Neuronal stem cell (in vitro differentiated cells): ENCODE results near the gene LY86.
A peak's percentile ranks its signal among the peaks of the same experiment; 100 is the strongest.

ENCODE experiments used
- DNase-seq: peaks from one replicate; pipeline ENCODE4 v3.0.0-alpha.2; 2013; ENCODE audit warnings: low spot score
- H2AFZ ChIP-seq: one replicate; pipeline ENCODE4 v1.6.1; 2013; ENCODE audit warnings: mild to moderate bottlenecking, low read length, inconsistent platforms
- H2AK5ac ChIP-seq: 2 replicates; pipeline ENCODE4 v1.6.1; 2013; ENCODE audit warnings: low read depth, mild to moderate bottlenecking, inconsistent platforms, low read length, moderate library complexity, mixed read lengths
- H2BK120ac ChIP-seq: 2 replicates; pipeline ENCODE4 v1.6.1; 2013; ENCODE audit warnings: low read depth, mild to moderate bottlenecking, inconsistent platforms, low read length, moderate library complexity, mixed read lengths
- H2BK12ac ChIP-seq: one replicate; pipeline ENCODE4 v1.6.1; 2013; ENCODE audit warnings: low read length, inconsistent platforms
- H2BK15ac ChIP-seq: 2 replicates; pipeline ENCODE4 v1.6.1; 2013; ENCODE audit warnings: mild to moderate bottlenecking, low read length, inconsistent platforms, mixed read lengths
- H2BK5ac ChIP-seq: one replicate; pipeline ENCODE4 v1.6.1; 2013; ENCODE audit warnings: inconsistent platforms, mild to moderate bottlenecking, low read length, moderate library complexity
- H3K14ac ChIP-seq: one replicate; pipeline ENCODE4 v1.6.1; 2013; ENCODE audit warnings: low read length, inconsistent platforms
- H3K18ac ChIP-seq: 2 replicates; pipeline ENCODE4 v1.6.1; 2013; ENCODE audit warnings: low read length, inconsistent platforms
- H3K23ac ChIP-seq: 2 replicates; pipeline ENCODE4 v1.6.1; 2013; ENCODE audit warnings: low read depth, mild to moderate bottlenecking, mixed read lengths, low read length, inconsistent platforms; ENCODE audit not compliant: poor library complexity
- H3K27ac ChIP-seq: replicated peaks from 3 replicates; pipeline ENCODE4 v1.5.1; 2013; ENCODE audit warnings: low read length, inconsistent platforms
- H3K27me3 ChIP-seq, 3 experiments: 2 replicates each; pipeline ENCODE4 v1.6.1; 2013; ENCODE audit warnings: low read length in 3 of 3, mild to moderate bottlenecking in 2 of 3, inconsistent platforms in 1 of 3, low read depth in 1 of 3, mixed read lengths in 1 of 3, moderate library complexity in 1 of 3; ENCODE audit not compliant: control insufficient read depth in 3 of 3, insufficient read depth in 3 of 3
- H3K36me3 ChIP-seq, 2 donors: replicated peaks in 1 of 2; 2 replicates each; pipeline ENCODE4 v1.6.1; 2013; ENCODE audit warnings: low read length in 2 of 2; ENCODE audit not compliant: control insufficient read depth in 2 of 2, insufficient read depth in 2 of 2
- H3K4ac ChIP-seq: 2 replicates; pipeline ENCODE4 v1.6.1; 2013; ENCODE audit warnings: inconsistent platforms, mild to moderate bottlenecking, low read length, moderate library complexity
- H3K4me1 ChIP-seq, 2 donors: 1 replicate in 1 of 2; 2 replicates in 1 of 2; pipeline ENCODE4 v1.6.1; 2013; ENCODE audit warnings: low read length in 2 of 2, low read depth in 1 of 2; ENCODE audit not compliant: control insufficient read depth in 2 of 2, insufficient read depth in 1 of 2
- H3K4me2 ChIP-seq: one replicate; pipeline ENCODE4 v1.6.1; 2013; ENCODE audit warnings: mild to moderate bottlenecking, low read length, inconsistent platforms; ENCODE audit not compliant: insufficient read depth, poor library complexity, severe bottlenecking
- H3K4me3 ChIP-seq, 2 donors: 2 replicates each; pipeline ENCODE4 v1.5.1; 2013; ENCODE audit warnings: low read length in 2 of 2, mild to moderate bottlenecking in 2 of 2, inconsistent platforms in 1 of 2, moderate library complexity in 1 of 2
- H3K79me1 ChIP-seq: one replicate; pipeline ENCODE4 v1.6.1; 2013; ENCODE audit warnings: low read depth, mild to moderate bottlenecking, inconsistent platforms, low read length, moderate library complexity
- H3K9ac ChIP-seq: one replicate; pipeline ENCODE4 v1.6.1; 2013; ENCODE audit warnings: mild to moderate bottlenecking, low read depth, low read length, inconsistent platforms; ENCODE audit not compliant: poor library complexity
- H3K9me3 ChIP-seq, 2 donors: replicated peaks in 1 of 2; 2 replicates each; pipeline versions ENCODE3 to v1.6.1; 2013; ENCODE audit warnings: low read length in 2 of 2, mild to moderate bottlenecking in 2 of 2, inconsistent platforms in 1 of 2, low read depth in 1 of 2, mixed read lengths in 1 of 2, moderate library complexity in 1 of 2; ENCODE audit not compliant: control insufficient read depth in 2 of 2, insufficient read depth in 1 of 2
- H4K8ac ChIP-seq: one replicate; pipeline ENCODE4 v1.6.1; 2013; ENCODE audit warnings: low read depth, mild to moderate bottlenecking, inconsistent platforms, low read length, moderate library complexity
- H4K91ac ChIP-seq: one replicate; pipeline ENCODE4 v1.6.1; 2013; ENCODE audit warnings: low read length, low read depth, mild to moderate bottlenecking, inconsistent platforms; ENCODE audit not compliant: poor library complexity
- WGBS, 2 donors: extraction: QIAGEN DNeasy Blood & Tissue Kit; methylation state at CpG; one replicate each; pipeline ENCODE4 v1.1.7; 2013; ENCODE audit warnings: missing lambda C conversion rate in 2 of 2, mixed read lengths in 1 of 2; ENCODE audit not compliant: insufficient read length in 2 of 2, insufficient replicate concordance in 1 of 2; ENCODE audit errors: extremely low coverage in 2 of 2; 5-methylcytosine and 5-hydroxymethylcytosine counted together

The LY86 gene

GRCh38 chr6:6592826-6593475 is 4.4 kb downstream of the LY86 start:
- H4K91ac ChIP-seq = no peak overlapping the region
- WGBS, 2 donors = no CpG with 5 or more reads among the region's 1 CpG

GRCh38 chr6:6593867-6594468 is 5.4 kb downstream of the LY86 start:
- Histone ChIP-seq H4K8ac (no peak overlapping the region), H3K23ac (no peak overlapping the region), H3K79me1 (no peaks in the 10 kb centered on the region), H3K9ac (no peak overlapping the region), H3K27me3 (no peaks in the 10 kb centered on the region), H3K36me3 (no peaks in the 10 kb centered on the region), H2AK5ac (no peak overlapping the region), H2BK12ac (no peak overlapping the region), H2AFZ (no peak overlapping the region), H3K27ac (no peak overlapping the region), H2BK15ac (no peak overlapping the region), H3K4me2 (no peak overlapping the region), H3K4me3 (no peak overlapping the region), H3K9me3 (no peaks in the 10 kb centered on the region), H2BK5ac (no peak overlapping the region), H4K91ac (peak overlapping the region; percentile 3), H3K4ac (no peak overlapping the region), H3K4me1 (peaks cover 0 to 2% of the 10 kb centered on the region in 2 donors), H3K18ac (no peak overlapping the region), H2BK120ac (no peak overlapping the region), H3K14ac (no peak overlapping the region)
- DNase-seq = no peak
- WGBS, 2 donors = no CpG with 5 or more reads among the region's 5 CpGs

More at GRCh38 chr6:6592826-6593475, 4.4 kb downstream of the LY86 start:
- no peak overlapping the region for H3K9ac ChIP-seq
- no peak overlapping the region for H3K4me3 ChIP-seq
- no peak overlapping the region for H3K14ac ChIP-seq
- H3K4me2 ChIP-seq = no peak overlapping the region
- H2AK5ac ChIP-seq = no peak overlapping the region
- DNase-seq = no peak
- H2AFZ ChIP-seq = no peak overlapping the region
- no peaks in the 10 kb centered on the region for H3K36me3 ChIP-seq
- no peak overlapping the region for H4K8ac ChIP-seq
- H2BK12ac ChIP-seq = no peak overlapping the region
- H3K4me1 ChIP-seq = peaks cover 0 to 2% of the 10 kb centered on the region in 2 donors
- H3K9me3 ChIP-seq = no peaks in the 10 kb centered on the region
- no peaks in the 10 kb centered on the region for H3K79me1 ChIP-seq
- no peak overlapping the region for H3K4ac ChIP-seq
- no peak overlapping the region for H2BK5ac ChIP-seq
- no peak overlapping the region for H2BK120ac ChIP-seq
- no peaks in the 10 kb centered on the region for H3K27me3 ChIP-seq
- H3K27ac ChIP-seq = no peak overlapping the region
- no peak overlapping the region for H3K23ac ChIP-seq
- no peak overlapping the region for H3K18ac ChIP-seq
- no peak overlapping the region for H2BK15ac ChIP-seq

GRCh38 chr6:6595025-6595424 is 6.5 kb downstream of the LY86 start:
- H4K8ac ChIP-seq = no peak overlapping the region
- H3K4me2 ChIP-seq = no peak overlapping the region
- no peaks in the 10 kb centered on the region for H3K9me3 ChIP-seq
- no peak for DNase-seq
- H3K4me3 ChIP-seq = no peak overlapping the region
- H3K14ac ChIP-seq = no peak overlapping the region
- H3K9ac ChIP-seq = no peak overlapping the region
- WGBS, 2 donors = 92 to 100% methylated on average over 1 of the region's 3 CpGs
- no peak overlapping the region for H3K4ac ChIP-seq
- no peak overlapping the region for H3K27ac ChIP-seq
- H2BK120ac ChIP-seq = no peak overlapping the region
- no peak overlapping the region for H3K23ac ChIP-seq
- H2BK5ac ChIP-seq = no peak overlapping the region
- no peak overlapping the region for H4K91ac ChIP-seq
- H3K36me3 ChIP-seq = no peaks in the 10 kb centered on the region
- no peaks in the 10 kb centered on the region for H3K79me1 ChIP-seq
- H2BK12ac ChIP-seq = no peak overlapping the region
- peaks cover 0 to 2% of the 10 kb centered on the region in 2 donors for H3K4me1 ChIP-seq
- no peak overlapping the region for H2AFZ ChIP-seq
- H3K27me3 ChIP-seq = no peaks in the 10 kb centered on the region
- no peak overlapping the region for H3K18ac ChIP-seq
- no peak overlapping the region for H2BK15ac ChIP-seq
- no peak overlapping the region for H2AK5ac ChIP-seq

- H3K9ac ChIP-seq = no peak overlapping the region
- no peaks in the 10 kb centered on the region for H3K79me1 ChIP-seq
- no peaks in the 10 kb centered on the region for H3K27me3 ChIP-seq
- H3K18ac ChIP-seq = no peak overlapping the region
- WGBS, 2 donors = no CpG with 5 or more reads among the region's 3 CpGs
- no peak overlapping the region for H3K14ac ChIP-seq
- DNase-seq = no peak
- H3K4me2 ChIP-seq = no peak overlapping the region
- no peak overlapping the region for H2BK15ac ChIP-seq
- no peak overlapping the region for H3K23ac ChIP-seq
- H3K9me3 ChIP-seq = no peaks in the 10 kb centered on the region
- no peak overlapping the region for H4K8ac ChIP-seq
- no peak overlapping the region for H4K91ac ChIP-seq
- H2BK12ac ChIP-seq = no peak overlapping the region
- no peak overlapping the region for H3K4ac ChIP-seq
- no peak overlapping the region for H3K27ac ChIP-seq
- H3K4me3 ChIP-seq = no peak overlapping the region
- H3K36me3 ChIP-seq = no peaks in the 10 kb centered on the region
- H3K4me1 ChIP-seq = peaks cover 0 to 2% of the 10 kb centered on the region in 2 donors
- peak overlapping the region; percentile 27 for H2BK5ac ChIP-seq
- H2BK120ac ChIP-seq = no peak overlapping the region
- H2AFZ ChIP-seq = no peak overlapping the region
- H2AK5ac ChIP-seq = no peak overlapping the region
These were observed 7.4 kb downstream of the LY86 start for GRCh38 chr6:6595952-6596351.
